ENCODE results near the gene MAP3K13. TPM values are rescaled to one million over a fixed set of nuclear protein-coding genes. Genes with fewer than 3 reads are reported as not detected.

Gene MAP3K13
- total and polyA plus RNA-seq, 10 of the 15 experiments (the other 5 are each of a cell fraction or from before 2014, with no cell fraction given), result 10.5 to 70.8 (median 26.8) TPM

DNA sequence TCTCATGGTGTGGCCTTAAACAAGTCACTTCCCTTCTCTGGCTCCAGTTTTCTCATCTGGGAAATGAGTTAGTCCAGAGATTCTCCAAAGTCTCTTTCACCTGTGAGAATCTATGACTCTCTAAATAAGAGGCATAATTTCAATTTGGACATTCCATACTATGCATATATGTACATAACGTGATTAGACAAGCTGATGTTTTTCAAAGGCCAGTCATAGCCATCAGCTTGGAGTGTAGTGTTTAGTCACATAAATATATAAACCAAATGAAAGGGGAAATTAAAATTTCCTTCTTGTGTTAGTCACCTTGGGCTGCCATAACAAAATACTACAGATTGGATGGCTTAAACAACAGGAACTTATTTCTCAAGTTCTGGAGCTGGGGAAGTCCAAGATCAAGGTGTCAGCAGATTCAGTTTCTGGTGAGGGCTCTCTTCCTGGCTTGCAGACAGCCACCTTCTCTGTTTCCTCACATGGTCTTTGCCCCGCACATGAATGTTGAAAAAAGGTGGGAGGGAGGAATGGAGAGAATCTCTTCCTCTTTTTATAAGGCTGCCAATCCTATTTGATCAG is 116.5 kb downstream of the MAP3K13 start (continued):
- TF ChIP-seq, protein P1, sequence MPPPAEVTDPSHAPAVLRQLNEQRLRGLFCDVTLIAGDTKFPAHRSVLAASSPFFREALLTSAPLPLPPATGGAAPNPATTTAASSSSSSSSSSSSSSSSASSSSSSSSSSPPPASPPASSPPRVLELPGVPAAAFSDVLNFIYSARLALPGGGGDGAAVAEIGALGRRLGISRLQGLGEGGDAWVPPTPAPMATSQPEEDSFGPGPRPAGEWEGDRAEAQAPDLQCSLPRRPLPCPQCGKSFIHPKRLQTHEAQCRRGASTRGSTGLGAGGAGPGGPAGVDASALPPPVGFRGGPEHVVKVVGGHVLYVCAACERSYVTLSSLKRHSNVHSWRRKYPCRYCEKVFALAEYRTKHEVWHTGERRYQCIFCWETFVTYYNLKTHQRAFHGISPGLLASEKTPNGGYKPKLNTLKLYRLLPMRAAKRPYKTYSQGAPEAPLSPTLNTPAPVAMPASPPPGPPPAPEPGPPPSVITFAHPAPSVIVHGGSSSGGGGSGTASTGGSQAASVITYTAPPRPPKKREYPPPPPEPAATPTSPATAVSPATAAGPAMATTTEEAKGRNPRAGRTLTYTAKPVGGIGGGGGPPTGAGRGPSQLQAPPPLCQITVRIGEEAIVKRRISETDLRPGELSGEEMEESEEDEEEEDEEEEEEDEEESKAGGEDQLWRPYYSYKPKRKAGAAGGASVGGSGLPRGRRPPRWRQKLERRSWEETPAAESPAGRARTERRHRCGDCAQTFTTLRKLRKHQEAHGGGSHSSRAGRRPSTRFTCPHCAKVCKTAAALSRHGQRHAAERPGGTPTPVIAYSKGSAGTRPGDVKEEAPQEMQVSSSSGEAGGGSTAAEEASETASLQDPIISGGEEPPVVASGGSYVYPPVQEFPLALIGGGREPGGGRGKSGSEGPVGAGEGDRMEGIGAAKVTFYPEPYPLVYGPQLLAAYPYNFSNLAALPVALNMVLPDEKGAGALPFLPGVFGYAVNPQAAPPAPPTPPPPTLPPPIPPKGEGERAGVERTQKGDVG (CRISPR knock-in tag; IDR thresholded peaks at IDR 0.05), result no peak
- TF ChIP-seq, protein P2, sequence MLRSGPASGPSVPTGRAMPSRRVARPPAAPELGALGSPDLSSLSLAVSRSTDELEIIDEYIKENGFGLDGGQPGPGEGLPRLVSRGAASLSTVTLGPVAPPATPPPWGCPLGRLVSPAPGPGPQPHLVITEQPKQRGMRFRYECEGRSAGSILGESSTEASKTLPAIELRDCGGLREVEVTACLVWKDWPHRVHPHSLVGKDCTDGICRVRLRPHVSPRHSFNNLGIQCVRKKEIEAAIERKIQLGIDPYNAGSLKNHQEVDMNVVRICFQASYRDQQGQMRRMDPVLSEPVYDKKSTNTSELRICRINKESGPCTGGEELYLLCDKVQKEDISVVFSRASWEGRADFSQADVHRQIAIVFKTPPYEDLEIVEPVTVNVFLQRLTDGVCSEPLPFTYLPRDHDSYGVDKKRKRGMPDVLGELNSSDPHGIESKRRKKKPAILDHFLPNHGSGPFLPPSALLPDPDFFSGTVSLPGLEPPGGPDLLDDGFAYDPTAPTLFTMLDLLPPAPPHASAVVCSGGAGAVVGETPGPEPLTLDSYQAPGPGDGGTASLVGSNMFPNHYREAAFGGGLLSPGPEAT (IDR thresholded peaks at IDR 0.05; ENCODE audit: low read depth), result no peak
- TF ChIP-seq, protein P3, sequence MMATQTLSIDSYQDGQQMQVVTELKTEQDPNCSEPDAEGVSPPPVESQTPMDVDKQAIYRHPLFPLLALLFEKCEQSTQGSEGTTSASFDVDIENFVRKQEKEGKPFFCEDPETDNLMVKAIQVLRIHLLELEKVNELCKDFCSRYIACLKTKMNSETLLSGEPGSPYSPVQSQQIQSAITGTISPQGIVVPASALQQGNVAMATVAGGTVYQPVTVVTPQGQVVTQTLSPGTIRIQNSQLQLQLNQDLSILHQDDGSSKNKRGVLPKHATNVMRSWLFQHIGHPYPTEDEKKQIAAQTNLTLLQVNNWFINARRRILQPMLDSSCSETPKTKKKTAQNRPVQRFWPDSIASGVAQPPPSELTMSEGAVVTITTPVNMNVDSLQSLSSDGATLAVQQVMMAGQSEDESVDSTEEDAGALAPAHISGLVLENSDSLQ (IDR thresholded peaks at IDR 0.05), result no peak
- no peak for TF ChIP-seq SUZ12 (IDR thresholded peaks at IDR 0.05; ENCODE audit: unreplicated experiment)
- no peak for TF ChIP-seq HCFC1 (IDR thresholded peaks at IDR 0.05; ENCODE audit: low read length)
- no peak for TF ChIP-seq NR2F1 (conservative IDR thresholded peaks at IDR 0.05)
- no peak for TF ChIP-seq ATF7 (IDR thresholded peaks at IDR 0.05; ENCODE audit: low read depth)
- TF ChIP-seq, protein P4, sequence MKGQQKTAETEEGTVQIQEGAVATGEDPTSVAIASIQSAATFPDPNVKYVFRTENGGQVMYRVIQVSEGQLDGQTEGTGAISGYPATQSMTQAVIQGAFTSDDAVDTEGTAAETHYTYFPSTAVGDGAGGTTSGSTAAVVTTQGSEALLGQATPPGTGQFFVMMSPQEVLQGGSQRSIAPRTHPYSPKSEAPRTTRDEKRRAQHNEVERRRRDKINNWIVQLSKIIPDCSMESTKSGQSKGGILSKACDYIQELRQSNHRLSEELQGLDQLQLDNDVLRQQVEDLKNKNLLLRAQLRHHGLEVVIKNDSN (IDR thresholded peaks at IDR 0.05; ENCODE audit: borderline replicate concordance, extremely low read length, insufficient read depth, low read depth, low read length), result no peak

All from GM12878 (cell line).